ENCODE data around the gene AKAP8L. TPM values are rescaled to one million over a fixed set of nuclear protein-coding genes. Genes with fewer than 3 reads are reported as not detected.

AKAP8L gene
- total RNA-seq, 1 donor from 2014 or later: 64.5 TPM

- DNase-seq (ENCODE audit: low spot score): no peak
- ATAC-seq: no peak
Observed at GRCh38 chr19:15436012-15436825, 17.4 kb upstream of the AKAP8L start.

- no peak for ATAC-seq
- DNase-seq (ENCODE audit: low spot score): no peak
Observed at GRCh38 chr19:15433519-15434069, 14.8 kb upstream of the AKAP8L start.

GRCh38 chr19:15432629-15433518 lies 14.1 kb upstream of the AKAP8L start:
- peak; percentile 95 for ATAC-seq
- peak; percentile 93 for DNase-seq (ENCODE audit: low spot score)

GRCh38 chr19:15432018-15432494 lies 13.3 kb upstream of the AKAP8L start:
- DNase-seq (ENCODE audit: low spot score): peak; percentile 50
- ATAC-seq: no peak

- ATAC-seq (no peak), DNase-seq (ENCODE audit: low spot score) (no peak)
Observed at GRCh38 chr19:15431396-15432017, 12.7 kb upstream of the AKAP8L start.

- ATAC-seq (no peak), DNase-seq (ENCODE audit: low spot score) (no peak)
Observed at GRCh38 chr19:15430526-15431120, 11.8 kb upstream of the AKAP8L start.

GRCh38 chr19:15429825-15430467 lies 11.2 kb upstream of the AKAP8L start:
- peak; percentile 46 for DNase-seq (ENCODE audit: low spot score)
- ATAC-seq: no peak

- DNase-seq (ENCODE audit: low spot score): no peak
- ATAC-seq: no peak
Observed at GRCh38 chr19:15428956-15429824, 10.4 kb upstream of the AKAP8L start.

- ATAC-seq (no peak), DNase-seq (ENCODE audit: low spot score) (no peak)
Observed at GRCh38 chr19:15427991-15428471, 9.2 kb upstream of the AKAP8L start.

GRCh38 chr19:15427350-15427700 lies 8.5 kb upstream of the AKAP8L start:
- ATAC-seq: no peak

GRCh38 chr19:15426485-15427349 lies 7.9 kb upstream of the AKAP8L start:
- DNase-seq (ENCODE audit: low spot score): peak; percentile 84
- ATAC-seq: peak; percentile 61

More at GRCh38 chr19:15427350-15427700, 8.5 kb upstream of the AKAP8L start:
- no peak for DNase-seq (ENCODE audit: low spot score)

GRCh38 chr19:15425321-15425950 lies 6.6 kb upstream of the AKAP8L start:
- ATAC-seq: no peak
- no peak for DNase-seq (ENCODE audit: low spot score)

- DNase-seq (ENCODE audit: low spot score) (no peak), ATAC-seq (no peak)
Observed at GRCh38 chr19:15424692-15425272, 6.0 kb upstream of the AKAP8L start.

GRCh38 chr19:15424121-15424520 lies 5.3 kb upstream of the AKAP8L start:
- no peak for ATAC-seq

GRCh38 chr19:15423130-15423529 lies 4.3 kb upstream of the AKAP8L start:
- ATAC-seq: no peak
- DNase-seq (ENCODE audit: low spot score): no peak

More at GRCh38 chr19:15424121-15424520, 5.3 kb upstream of the AKAP8L start:
- DNase-seq (ENCODE audit: low spot score): no peak

GRCh38 chr19:15422296-15423075 lies 3.7 kb upstream of the AKAP8L start:
- DNase-seq (ENCODE audit: low spot score): no peak
- ATAC-seq: no peak
